ENCODE data around the gene PRKAR2A.
A peak's percentile ranks its signal among the peaks of the same experiment; 100 is the strongest.
"Not testable (repeated sequence)": the region's sequence is repeated elsewhere in the genome, so short reads cannot be mapped to it uniquely, and the experiment has no call there.

PRKAR2A gene

DNA sequence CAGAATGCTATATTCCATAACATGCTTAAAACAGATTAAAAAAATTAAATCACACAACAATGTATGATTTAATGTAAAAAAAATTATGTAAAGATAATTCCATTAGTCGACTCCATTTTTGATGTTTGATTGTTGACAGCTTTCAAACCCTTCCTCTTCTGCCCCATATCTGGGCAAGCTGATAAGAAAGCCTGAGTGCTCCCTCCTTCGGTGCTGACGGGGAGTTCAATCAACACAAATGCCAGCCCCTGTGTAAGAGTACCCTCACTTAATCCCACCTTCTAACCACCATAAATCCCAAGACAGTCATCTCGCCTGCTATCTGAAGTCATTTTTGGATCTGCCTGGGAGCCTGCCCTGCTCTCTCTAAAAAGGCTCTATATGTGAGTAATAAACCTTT is 70.8 kb downstream of the PRKAR2A start:
- no peak for DNase-seq

DNA sequence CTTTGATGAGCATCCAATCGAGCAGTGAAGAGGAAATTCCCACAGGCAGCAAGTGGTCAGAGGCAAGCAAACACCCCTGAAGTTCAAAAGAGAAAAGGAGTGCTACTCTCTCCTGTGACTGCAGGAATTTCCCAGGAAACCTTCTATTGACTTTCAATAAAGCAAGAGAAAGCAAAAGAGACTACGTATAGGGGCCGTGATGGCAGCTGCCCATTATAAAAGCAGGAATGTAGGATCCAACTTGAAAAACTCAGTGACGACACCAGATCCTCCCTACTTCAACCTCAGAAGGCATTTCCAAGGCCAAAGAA is 77.5 kb downstream of the PRKAR2A start:
- DNase-seq, result no peak

DNA sequence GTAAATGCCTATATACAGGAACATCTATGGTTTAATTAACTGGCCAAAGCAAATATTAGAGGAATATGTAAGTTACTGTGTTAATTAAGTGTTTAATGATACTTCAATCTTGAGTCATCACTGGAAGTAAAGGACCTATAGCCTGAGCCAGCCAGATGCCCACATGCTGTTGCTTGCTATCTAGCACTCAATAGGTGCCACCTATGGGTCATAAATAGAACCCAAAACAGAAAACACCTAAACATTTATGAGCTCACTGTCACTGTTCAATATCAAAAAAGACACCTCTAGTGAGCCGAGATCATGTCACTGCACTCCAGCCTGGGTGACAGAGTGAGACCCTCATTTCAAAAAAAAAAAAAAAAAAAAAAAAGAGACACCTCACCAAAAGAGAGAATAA is 82.3 kb downstream of the PRKAR2A start:
- DNase-seq, result peak in 1 of 5 donors; percentile 8

DNA sequence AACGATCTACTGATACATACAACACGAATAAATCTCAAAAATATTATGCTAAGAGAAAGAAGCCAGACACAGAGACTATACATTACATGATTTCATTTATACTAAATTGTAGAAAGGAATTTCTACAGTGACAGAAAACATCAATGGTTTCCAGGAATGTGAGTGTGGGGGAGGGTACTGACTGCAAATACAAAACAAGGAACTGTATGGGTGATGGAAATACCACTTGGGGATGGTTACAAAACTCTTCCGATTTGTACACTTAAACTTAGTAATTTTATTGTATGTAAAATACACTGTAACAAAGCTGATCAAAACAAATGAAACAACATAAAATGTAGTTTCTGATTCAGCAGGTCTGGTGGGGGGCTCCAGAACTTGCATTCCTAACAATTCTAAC is 84.9 kb downstream of the PRKAR2A start:
- no peak for DNase-seq

DNA sequence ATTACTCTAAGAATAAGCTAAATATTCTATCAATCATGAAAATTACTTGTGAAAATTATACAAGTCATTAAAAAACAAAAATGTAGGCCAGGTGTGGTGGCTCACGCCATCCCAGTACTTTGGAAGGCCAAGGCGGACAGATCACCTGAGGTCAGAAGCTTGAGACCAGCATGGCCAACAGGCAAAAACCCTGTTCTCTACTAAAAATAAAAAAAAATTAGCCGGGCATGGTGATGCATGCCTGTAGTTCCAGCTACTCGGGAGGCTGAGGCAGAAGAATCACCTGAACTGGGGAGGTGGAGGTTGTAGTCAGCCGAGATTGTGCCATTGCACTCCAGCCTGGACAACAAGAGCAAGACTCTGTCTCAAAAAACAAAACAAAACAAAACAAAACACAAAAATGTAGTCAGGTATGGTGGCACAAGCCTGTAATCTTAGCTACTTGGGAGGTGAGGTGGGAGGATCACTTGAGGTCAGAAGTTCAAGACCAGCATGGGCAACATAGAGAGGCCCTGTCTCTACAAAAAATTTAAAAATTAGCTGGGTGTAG is 87.6 kb downstream of the PRKAR2A start:
- DNase-seq, result not testable (repeated sequence)

DNA sequence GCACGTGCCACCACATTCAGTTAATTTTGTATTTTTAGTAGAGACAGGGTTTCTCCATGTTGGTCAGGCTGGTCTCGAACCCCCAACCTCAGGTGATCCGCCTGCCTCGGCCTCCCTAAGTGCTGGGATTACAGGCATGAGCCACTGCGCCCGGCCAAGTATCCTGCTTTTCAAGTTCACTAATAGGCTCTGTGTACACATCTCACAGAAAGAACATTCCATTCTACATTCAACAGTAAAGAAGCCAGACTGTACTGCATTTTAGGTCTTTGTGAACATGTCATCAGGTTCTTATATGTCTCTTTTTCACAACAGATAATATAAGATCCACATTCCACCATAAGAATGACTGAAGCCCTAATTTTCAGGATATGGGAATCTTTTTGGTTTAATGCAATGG is 88.1 kb downstream of the PRKAR2A start:
- not testable (repeated sequence) for DNase-seq

DNA sequence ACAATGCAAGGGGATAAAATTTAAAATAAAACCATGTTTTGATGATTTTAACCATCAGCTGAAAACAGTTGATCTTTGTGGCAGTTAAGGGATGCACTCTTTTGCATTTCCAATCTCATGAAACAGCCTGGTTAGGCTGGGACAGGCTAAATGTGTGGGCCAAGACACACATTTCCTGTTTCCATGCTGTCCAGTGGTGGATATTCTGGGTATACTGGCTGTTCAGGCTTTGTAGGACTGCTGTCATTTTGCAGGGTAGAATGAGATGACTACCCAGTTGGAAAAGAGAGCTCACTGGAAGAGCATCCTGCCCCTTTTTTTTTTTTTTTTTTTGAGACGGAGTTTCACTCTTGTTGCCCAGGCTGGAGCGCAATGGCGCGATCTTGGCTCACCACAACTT is 88.6 kb downstream of the PRKAR2A start:
- no peak for DNase-seq

DNA sequence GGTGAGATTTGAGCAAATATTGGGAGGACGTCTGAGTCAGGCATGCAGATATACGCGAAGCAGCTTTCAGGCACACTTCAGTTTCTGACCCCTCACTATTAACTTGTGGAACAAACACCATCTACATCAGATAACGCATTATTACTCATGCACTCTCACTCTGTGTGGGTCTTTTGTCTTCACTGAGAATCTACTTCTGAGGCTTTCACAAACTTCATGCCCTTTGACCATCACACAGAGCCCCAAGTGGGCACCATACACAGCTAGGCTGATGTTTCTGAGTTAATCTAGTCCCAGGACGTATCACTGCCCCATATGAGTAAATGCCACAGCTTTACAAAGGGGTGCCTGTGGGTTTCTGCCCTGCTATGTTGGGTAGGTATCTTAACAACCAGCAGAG is 91.0 kb downstream of the PRKAR2A start:
- no peak for DNase-seq

DNA sequence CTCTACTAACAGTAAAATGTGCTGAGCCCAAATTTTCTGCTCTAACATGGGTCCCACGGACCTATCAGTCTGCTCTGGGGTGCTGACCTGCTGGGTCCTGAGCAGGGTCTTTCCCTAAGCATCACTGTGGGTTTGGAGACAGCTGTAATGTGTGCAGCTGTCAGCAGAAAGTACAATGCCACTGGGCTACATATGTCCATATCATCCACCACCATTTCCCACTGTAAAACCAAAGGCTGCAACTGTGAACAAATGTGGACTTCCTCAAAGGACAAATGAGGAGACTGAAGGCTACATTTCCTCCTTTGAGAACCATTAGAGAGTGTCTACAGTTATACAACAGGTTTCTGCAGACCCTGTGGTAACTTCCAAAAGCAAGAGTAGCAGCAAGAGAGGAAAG is 96.8 kb downstream of the PRKAR2A start:
- no peak for DNase-seq

DNA sequence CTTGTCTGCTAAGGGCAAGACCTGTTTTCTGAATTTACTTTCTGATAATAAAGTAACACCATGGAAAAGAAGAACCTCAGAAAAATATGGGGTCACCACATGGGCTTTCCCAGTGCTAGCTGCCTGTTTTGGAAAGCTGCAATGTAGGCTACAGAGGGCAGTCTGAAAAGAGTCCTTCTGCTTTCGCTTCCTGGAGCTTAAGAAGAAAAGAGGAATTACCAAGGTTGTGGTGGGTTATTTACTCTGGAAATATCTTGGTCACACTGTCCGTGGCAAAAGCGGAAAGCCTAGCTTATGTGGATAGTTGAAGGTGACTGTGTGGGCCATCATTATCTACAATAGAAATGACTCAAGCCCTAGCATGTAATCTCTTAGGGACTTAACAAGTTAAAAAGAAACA is 98.9 kb downstream of the PRKAR2A start:
- DNase-seq, result no peak

DNA sequence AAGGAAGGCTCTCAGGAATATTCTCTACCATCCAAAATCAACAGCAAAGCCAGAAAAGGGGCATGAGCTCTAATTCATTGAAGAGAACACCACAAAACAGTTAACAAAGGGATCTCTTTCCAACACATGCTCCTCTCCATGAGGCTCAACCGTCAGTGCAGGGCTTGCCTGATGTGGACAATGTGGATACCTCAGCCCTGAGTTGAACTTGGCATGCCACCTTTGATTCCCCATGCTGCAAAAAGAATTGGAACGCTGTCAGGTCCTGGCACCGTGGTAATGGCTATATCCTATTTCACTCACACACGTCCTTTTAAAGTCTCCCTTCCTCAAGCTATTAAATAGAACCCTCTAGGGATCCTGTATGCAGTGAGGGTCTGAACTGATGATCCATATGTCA is 100.0 kb downstream of the PRKAR2A start:
- DNase-seq, result no peak

DNA sequence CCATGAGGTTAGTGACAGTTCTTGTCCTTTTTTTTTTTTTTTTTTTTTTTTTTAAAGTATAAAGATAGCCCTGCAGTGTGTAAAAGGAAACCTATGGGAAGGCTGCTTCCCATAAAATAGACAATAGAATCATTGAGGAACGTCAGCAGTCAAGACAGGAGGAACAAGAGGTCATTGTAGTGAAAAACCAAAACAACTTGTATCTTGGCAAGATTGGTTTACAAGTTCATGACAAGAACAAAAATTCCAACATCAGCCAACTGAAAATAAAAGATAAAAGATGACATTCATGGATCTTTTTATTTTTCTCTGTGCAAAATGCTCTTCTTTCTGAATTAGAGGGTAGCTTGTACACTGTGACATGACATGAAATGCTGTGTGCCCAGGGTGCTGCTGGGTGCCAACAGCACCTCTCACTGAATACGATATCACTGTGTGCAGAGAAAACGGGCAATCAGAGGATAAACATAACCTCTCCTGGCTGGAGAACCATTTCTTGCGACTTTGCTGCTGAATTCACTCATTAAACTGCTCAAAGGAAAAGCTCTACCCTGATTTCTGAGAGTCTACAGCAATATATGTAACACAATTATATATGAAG is 100.6 kb downstream of the PRKAR2A start:
- DNase-seq, result no peak

DNA sequence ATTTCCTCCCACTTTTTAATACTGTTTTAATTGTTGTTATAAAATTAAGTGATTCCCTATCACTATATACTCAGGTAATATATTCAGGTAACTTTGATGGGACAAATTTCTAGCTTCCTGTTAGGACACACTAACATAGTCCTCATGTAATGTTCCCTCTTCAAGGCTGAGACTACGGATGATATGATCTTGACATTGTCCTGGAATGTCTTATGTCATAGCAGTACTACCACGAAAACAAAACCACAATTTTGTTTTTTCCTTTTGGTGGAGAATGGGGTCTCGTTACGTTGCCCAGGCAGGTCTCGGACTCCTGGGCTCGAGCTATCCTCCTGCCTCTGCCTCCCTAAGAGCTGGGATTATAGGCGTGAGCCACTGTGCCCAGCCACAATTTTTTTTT is 103.9 kb downstream of the PRKAR2A start:
- no peak for DNase-seq

DNA sequence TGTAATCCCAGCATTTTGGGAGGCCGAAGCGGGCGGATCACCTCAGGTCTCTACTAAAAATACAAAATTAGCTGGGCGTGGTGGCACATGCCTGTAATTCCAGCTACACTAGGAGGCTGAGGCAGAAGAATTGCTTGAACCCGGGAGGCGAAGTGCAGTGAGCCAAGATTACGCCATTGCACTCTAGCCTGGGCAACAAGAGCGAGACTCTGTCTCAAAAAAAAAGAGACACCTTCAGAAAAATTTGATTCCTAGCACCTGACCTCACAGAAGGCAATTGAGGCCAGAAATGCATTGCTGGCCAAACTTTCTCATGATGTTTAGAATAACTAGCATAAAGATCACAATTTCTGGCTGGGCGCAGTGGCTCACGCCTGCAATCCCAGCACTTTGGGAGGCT is 106.4 kb downstream of the PRKAR2A start:
- DNase-seq, result not testable (repeated sequence)

DNA sequence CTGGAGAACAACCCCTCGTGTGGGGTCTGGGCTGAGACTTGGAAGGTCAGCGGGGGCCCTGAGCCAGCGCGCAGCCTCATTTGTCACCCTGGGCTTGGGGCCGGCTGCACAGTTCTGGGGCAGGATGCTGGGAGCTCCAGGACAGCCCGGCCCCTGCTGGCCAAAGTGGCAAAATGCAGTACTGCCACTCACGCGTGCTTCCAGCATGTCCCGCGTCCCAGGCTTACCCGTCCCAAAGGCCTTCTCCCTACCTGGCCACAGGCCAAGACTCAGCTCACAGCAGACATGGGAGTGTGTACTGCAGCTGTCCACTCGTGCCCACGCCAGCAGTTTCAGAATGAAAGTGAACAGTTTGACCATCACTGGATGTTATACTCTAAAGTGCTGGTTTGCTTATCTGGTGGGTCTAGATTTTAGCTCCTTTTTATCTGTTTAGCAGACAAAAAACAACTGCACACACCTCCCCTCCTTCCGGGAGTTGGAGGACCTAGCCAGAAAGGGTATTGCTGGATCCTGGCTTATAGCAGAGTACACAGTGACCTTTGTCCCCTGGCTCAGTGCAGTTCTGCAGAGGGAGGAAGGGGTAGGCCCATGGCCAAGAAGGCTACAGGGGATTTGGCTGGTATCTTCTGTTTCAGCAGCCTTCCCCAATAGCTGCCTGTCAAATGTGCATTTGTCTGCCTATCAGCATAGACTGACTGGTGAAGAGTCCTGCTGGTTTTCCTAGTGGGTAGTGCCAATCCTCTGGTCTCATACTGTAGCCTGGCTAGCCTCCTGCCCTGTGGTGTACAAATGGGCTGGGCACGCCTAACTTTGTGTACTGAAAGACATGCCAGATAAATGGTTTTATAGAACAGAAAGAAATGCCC is 107.5 kb downstream of the PRKAR2A start:
- peak; percentile 13 to 37 (median 28) for DNase-seq

DNA sequence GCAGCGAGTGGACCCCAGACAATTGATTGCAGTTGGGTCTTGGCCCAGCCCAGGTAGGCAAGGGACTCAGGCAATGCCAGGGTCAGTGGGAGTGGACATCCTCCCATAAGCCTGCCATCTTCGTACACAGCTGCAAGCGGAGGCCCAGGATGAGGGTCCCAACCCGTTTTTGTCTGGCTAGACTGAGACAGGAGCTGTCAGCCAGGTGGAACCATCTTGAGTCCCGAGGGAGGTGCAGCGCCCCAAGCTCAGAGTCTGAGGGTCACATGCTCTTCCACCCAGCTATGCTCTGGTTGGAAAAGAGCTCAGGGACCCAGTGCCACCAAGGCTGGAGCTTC is 108.1 kb downstream of the PRKAR2A start:
- DNase-seq, result no peak

DNA sequence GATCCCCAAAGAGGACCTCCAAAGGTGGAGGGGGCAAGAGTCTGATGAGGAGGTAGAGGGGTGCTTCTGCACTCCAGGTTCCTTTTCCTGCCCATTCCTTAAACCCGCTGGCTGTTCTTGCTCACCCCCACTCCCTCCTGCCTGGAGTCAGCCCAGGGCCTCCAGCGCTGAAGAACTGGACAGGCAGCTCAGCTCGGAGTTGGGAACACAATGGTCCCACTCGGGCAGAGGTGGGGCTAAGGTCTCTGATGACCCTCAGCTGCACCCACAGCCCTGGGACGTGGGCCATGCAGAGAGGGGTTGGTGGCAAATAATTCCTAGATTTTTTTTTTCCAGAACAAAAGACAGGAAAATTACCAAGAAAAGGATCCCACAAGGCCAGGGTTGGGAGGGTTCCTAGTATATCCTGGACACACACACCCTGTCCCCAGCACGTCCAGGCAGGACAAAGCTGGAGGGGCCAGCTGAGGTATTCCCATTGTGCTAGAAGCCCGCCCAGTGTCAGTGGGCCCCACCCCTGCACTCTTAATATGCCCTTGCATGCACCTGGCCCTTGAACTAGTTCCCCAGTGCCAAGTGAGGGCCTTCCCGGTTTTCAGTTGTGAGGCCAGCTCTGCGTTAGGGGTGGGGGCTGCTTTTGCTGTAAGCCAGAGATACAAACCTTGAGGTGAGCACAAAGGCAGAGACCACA is 108.6 kb downstream of the PRKAR2A start:
- no peak for DNase-seq

DNA sequence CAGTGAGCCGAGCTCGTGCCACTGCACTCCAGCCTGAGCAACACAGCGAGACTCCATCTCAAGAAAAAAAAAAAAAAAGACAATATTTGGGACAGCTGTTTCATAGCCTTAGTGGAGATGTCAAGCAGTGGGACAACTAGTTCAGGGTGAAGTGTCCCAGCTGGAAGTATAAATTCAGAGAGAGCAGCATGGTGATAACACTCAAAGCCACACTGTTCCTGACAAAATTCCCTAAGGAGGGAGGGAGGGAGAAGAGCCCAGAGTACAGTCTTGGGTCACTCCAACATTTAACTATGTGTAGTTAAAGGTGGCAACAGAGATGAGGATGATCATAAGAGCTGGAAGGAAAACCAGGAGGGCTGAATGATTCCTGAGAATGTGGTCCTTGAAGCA is 109.5 kb downstream of the PRKAR2A start:
- DNase-seq, result no peak

DNA sequence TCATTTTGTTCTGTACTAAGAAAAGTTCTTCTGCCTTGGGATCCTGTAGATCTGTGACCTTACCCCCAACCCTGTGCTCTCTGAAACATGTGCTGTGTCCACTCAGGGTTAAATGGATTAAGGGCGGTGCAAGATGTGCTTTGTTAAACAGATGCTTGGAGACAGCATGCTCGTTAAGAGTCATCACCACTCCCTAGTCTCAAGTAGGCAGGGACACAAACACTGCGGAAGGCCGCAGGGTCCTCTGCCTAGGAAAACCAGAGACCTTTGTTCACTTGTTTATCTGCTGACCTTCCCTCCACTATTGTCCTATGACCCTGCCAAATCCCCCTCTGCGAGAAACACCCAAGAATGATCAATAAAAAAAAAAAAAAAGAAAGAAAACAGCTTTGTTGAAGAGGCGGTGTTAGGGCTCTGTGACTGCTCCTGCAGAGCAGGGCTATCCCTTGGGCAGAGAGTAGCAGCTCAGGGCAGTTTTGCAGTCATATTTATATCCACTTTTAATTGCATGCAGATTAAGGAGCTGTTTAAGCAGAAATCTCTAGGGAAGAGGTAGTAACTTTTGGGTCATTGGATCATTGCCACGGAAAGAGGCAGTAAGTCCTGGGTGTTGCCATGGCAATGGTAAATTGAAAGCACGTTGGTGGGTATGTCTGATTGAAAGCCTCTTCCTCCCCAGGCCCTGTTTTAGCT is 112.5 kb downstream of the PRKAR2A start:
- DNase-seq, result not testable (repeated sequence)

DNA sequence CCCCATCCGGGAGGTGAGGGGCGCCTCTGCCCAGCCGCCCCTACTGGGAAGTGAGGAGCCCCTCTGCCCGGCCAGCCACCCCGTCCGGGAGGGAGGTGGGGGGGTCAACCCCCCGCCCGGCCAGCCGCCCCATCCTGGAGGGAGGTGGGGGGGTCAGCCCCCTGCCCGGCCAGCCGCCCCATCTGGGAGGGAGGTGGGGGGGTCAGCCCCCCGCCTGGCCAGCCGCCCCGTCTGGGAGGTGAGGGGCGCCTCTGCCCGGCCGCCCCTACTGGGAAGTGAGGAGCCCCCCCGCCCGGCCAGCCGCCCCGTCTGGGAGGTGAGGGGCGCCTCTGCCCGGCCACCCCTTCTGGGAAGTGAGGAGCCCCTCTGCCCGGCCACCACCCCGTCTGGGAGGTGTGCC is 113.1 kb downstream of the PRKAR2A start:
- DNase-seq, result not testable (repeated sequence)

DNA sequence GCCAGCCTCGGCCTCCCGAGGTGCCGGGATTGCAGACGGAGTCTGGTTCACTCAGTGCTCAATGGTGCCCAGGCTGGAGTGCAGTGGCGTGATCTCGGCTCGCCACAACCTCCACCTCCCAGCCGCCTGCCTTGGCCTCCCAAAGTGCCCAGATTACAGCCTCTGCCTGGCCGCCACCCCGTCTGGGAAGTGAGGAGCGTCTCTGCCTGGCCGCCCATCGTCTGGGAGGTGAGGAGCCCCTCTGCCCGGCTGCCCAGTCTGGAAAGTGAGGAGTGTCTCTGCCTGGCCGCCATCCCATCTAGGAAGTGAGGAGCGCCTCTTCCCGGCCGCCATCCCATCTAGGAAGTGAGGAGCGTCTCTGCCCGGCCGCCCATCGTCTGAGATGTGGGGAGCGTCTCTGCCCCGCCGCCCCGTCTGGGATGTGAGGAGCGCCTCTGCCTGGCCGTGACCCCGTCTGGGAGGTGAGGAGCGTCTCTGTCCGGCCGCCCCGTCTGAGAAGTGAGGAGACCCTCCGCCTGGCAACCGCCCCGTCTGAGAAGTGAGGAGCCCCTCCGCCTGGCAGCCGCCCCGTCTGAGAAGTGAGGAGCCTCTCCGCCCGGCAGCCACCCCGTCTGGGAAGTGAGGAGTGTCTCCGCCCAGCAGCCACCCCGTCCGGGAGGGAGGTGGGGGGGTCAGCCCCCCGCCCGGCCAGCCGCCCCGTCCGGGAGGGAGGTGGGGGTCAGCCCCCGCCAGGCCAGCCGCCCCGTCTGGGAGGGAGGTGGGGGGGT is 113.7 kb downstream of the PRKAR2A start:
- not testable (repeated sequence) for DNase-seq

DNA sequence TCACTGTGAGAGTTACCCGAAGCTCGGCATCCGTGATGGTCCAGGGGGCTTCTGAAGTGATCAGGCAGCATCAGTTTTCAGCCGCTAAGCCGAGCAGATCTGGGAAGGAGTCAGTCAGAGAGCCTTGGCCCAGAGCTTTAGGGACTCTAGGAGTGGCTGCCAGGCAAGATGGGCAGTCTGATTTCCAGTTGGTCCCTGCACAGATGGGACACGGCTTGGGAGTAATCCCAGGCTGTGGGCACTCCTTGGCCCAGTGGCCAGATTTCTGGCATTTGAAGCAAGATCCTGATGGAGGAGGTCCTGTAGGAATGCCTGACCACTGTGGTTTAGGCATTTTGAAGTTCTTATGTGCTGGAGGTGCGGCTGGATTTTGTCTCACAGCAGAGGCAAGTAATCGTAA is 120.2 kb downstream of the PRKAR2A start:
- no peak for DNase-seq
